HCT116 (cell line): Measurements from ENCODE around the gene RNF13. TPM values are rescaled to one million over a fixed set of nuclear protein-coding genes. Genes with fewer than 3 reads are reported as not detected.

Experiments used
- ATAC-seq: fragments of 200-7000 bp; cut with Tn5 transposase; 2 replicates; pipeline ENCODE4 v1.9.1; 2020; ENCODE audit warnings: mild to moderate bottlenecking, moderate library complexity
- BruUV-seq: library from RNA; stranded (reverse); fragments of 400-500 nt; replicated peaks from 2 replicates; lab custom pipeline; 2021; lab: Mats Ljungman, UMichigan
- CTCF ChIA-PET: fragments of 300-600 bp; sonication (Branson Sonifier 250); formaldehyde crosslinking; loops from one replicate; lab custom pipeline; 2021; ENCODE audit warnings: antibody characterized with exemption; lab: Charles Lee
- POLR2A ChIA-PET: fragments of 300-600, 350-600 bp; sonication (Branson Sonifier 250); formaldehyde crosslinking; loops from one replicate; lab custom pipeline; 2021; ENCODE audit warnings: antibody characterized with exemption; lab: Charles Lee
- RAD21 ChIA-PET, 2 experiments: fragments of 300-600 bp; sonication (Branson Sonifier 250); formaldehyde crosslinking; loops; one replicate each; lab custom pipeline; 2023; ENCODE audit warnings: low total read pairs in 2 of 2; ENCODE audit not compliant: uncharacterized antibody in 2 of 2, unreplicated experiment in 2 of 2, low non-redundant PET in 1 of 2; lab: Charles Lee
- DNase-seq: peaks from one replicate; pipeline ENCODE4 v3.0.0-alpha.2; 2010; ENCODE audit warnings: low read depth, low spot score
- H2AFZ ChIP-seq: fragments of 200-600 bp; shearing (Covaris generic), sonication (generic); 2 replicates; pipeline ENCODE4 v1.6.1; 2017; ENCODE audit warnings: low read depth, mixed run types, mixed read lengths, antibody characterized with exemption, low read length; ENCODE audit not compliant: poor library complexity, severe bottlenecking
- H3K27ac ChIP-seq: 2 replicates; pipeline ENCODE4 v1.5.1; 2012; ENCODE audit warnings: low read depth, low read length
- H3K27me3 ChIP-seq: fragments of 200-600 bp; sonication (generic); 2 replicates; pipeline ENCODE4 v1.6.1; 2016; ENCODE audit warnings: mixed run types, low read length, mixed read lengths; ENCODE audit not compliant: insufficient read depth
- H3K36me3 ChIP-seq, 2 experiments: fragments of 200-500 bp in 1 of 2; fragments of 200-600 bp in 1 of 2; sonication (Bioruptor generic) in 1 of 2; sonication (generic) in 1 of 2; 2 replicates each; pipeline versions ENCODE4 v1.5.1 to v1.6.1; 2014 to 2016; ENCODE audit warnings: low read length in 2 of 2, inconsistent platforms in 1 of 2, mixed read lengths in 1 of 2, mixed run types in 1 of 2; ENCODE audit not compliant: insufficient read depth in 2 of 2, control insufficient read depth in 1 of 2
- H3K4me1 ChIP-seq, 2 experiments: fragments of 200-600 bp in 1 of 2; sonication (generic) in 1 of 2; 2 replicates each; pipeline versions ENCODE4 v1.5.1 to v1.6.1; 2012 to 2017; ENCODE audit warnings: low read length in 2 of 2, inconsistent platforms in 1 of 2, mild to moderate bottlenecking in 1 of 2, mixed read lengths in 1 of 2, mixed run types in 1 of 2, moderate library complexity in 1 of 2; ENCODE audit not compliant: insufficient read depth in 2 of 2, control insufficient read depth in 1 of 2
- H3K4me2 ChIP-seq: fragments of 200-600 bp; sonication (generic); 2 replicates; pipeline ENCODE4 v1.6.1; 2017; ENCODE audit warnings: mixed run types, low read length, mixed read lengths
- H3K4me3 ChIP-seq, 2 experiments: fragments of 200-600 bp in 1 of 2; sonication (generic) in 1 of 2; replicated peaks in 1 of 2; 2 replicates each; pipeline ENCODE4 v1.5.1; 2011 to 2016; ENCODE audit warnings: low read length in 2 of 2, control low read depth in 1 of 2, low read depth in 1 of 2, mild to moderate bottlenecking in 1 of 2, mixed read lengths in 1 of 2, mixed run types in 1 of 2
- H3K79me2 ChIP-seq: fragments of 200-600 bp; sonication (generic); 2 replicates; pipeline ENCODE4 v1.6.1; 2017; ENCODE audit warnings: mild to moderate bottlenecking, mixed run types, low read length, moderate library complexity, mixed read lengths; ENCODE audit not compliant: insufficient read depth
- H3K9ac ChIP-seq: fragments of 200-600 bp; sonication (generic); 2 replicates; pipeline ENCODE4 v1.6.1; 2016; ENCODE audit warnings: low read length, mixed read lengths
- H3K9me2 ChIP-seq: fragments of 200-600 bp; sonication (generic), shearing (Covaris generic); 2 replicates; pipeline ENCODE4 v1.6.1; 2017; ENCODE audit warnings: mixed run types, mild to moderate bottlenecking, moderate library complexity; ENCODE audit not compliant: insufficient read depth
- H3K9me3 ChIP-seq, 2 experiments: fragments of 200-500 bp in 1 of 2; fragments of 200-600 bp in 1 of 2; sonication (Bioruptor generic) in 1 of 2; sonication (generic) in 1 of 2; 2 replicates each; pipeline ENCODE4 v1.6.1; 2014 to 2017; ENCODE audit warnings: low read length in 2 of 2, mixed read lengths in 2 of 2, inconsistent platforms in 1 of 2, low read depth in 1 of 2, mild to moderate bottlenecking in 1 of 2, mixed run types in 1 of 2, moderate library complexity in 1 of 2; ENCODE audit not compliant: control insufficient read depth in 1 of 2, insufficient read depth in 1 of 2
- H4K20me1 ChIP-seq: fragments of 200-600 bp; sonication (generic), shearing (Covaris generic); 2 replicates; pipeline ENCODE4 v1.6.1; 2017; ENCODE audit warnings: mixed run types, mild to moderate bottlenecking, moderate library complexity; ENCODE audit not compliant: insufficient read depth
- EZH2 ChIP-seq: fragments of 200-600 bp; sonication (generic); IDR thresholded peaks from 2 replicates; pipeline ENCODE4 v1.6.1; 2017; ENCODE audit warnings: antibody characterized with exemption, mixed run types
- JUND ChIP-seq: IDR thresholded peaks from 2 replicates; pipeline ENCODE4 v1.6.1; 2012
- SIN3A ChIP-seq: IDR thresholded peaks from 2 replicates; pipeline ENCODE4 v1.6.1; 2012; ENCODE audit warnings: low read depth
- SRF ChIP-seq: IDR thresholded peaks from 2 replicates; pipeline ENCODE4 v1.6.1; 2012; ENCODE audit warnings: low read depth
- TCF7L2 ChIP-seq: IDR thresholded peaks from 2 replicates; pipeline ENCODE4 v1.7.0; 2011; ENCODE audit warnings: borderline replicate concordance, inconsistent platforms; ENCODE audit not compliant: insufficient read depth, insufficient read length; ENCODE audit errors: extremely low read depth
- ZFX ChIP-seq: fragments of 450-650 bp; IDR thresholded peaks from 2 replicates; pipeline ENCODE4 v1.6.1; 2017
- ZNF274 ChIP-seq: fragments of 200-500 bp; sonication (Bioruptor generic); IDR thresholded peaks from 2 replicates; pipeline ENCODE4 v1.6.1; 2014; ENCODE audit warnings: mild to moderate bottlenecking, low read depth, low read length, inconsistent platforms
- intact Hi-C: fragments of 100-400 bp; cut with micrococcal nuclease; formaldehyde crosslinking; loops from 2 replicates; pipeline ENCODE4 v1.10.0; 2022
- total RNA-seq: library from RNA; stranded (reverse); gene quantifications from one replicate; pipeline ENCODE4 v1.2.1, GENCODE V29; 2021; ENCODE audit not compliant: unreplicated experiment
- TF ChIP-seq, protein P1 (sequence below), 3 experiments: fragments of 200-600 bp in 1 of 3; sonication (generic) in 1 of 3; IDR thresholded peaks in 2 of 3; conservative IDR thresholded peaks in 1 of 3; 2 replicates each; pipeline ENCODE4 v1.5.1; 2012 to 2017; ENCODE audit warnings: low read depth in 2 of 3, low read length in 2 of 3, antibody characterized with exemption in 1 of 3, borderline replicate concordance in 1 of 3, control low read depth in 1 of 3, mild to moderate bottlenecking in 1 of 3, mixed read lengths in 1 of 3, mixed run types in 1 of 3, moderate library complexity in 1 of 3; ENCODE audit not compliant: insufficient read depth in 1 of 3
- TF ChIP-seq, protein P2 (sequence below): IDR thresholded peaks from 2 replicates; pipeline ENCODE4 v1.6.1; 2012

RNF13 gene
- total RNA-seq, 1 experiment from 2014 or later, result 39.9 TPM

DNA sequence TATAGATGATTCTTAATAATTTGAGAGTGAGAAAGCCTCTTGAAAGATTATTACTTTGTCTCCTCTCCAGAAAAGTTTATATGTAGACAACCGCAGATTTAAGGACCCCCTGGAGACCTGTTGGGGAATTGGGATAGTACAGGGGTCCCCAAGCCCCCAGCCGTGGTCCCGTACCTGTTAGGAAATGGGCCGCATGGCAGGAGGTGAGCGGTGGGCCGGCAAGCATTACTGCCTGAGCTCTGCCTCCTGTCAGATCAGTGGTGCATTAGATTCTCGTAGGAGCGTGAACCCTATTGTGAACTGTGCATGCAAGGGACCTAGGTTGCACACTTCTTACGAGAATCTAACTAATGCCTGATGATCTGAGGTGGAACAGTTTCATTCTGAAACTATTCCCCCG lies 79.4 kb downstream of the RNF13 start:
- BruUV-seq, result no TSS peak
- POLR2A ChIA-PET, result no interaction called here

DNA sequence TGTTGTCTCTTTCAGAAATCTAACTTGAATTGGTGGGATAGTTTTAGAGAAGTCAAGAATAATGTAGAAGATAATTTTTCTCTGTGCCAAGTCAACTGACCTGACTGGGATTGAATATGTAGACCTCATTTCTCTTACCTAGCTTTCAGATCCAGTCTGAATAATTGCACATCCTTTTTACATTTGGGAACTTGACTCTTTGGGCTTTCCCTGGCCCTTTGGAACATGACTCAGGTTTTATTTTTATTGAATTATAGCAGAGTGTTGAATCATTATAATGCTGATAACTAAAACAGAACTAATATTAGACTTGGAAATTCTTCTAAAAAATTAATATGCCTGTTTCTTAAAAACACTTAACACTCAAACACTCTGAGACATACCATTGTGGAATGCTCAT lies 81.2 kb downstream of the RNF13 start:
- peaks cover 4% of the 10 kb centered on the region; the same call in 1 of the 2 replicates for H3K79me2 ChIP-seq
- no peak overlapping the region for H3K9ac ChIP-seq
- H3K4me3 ChIP-seq, result no peak overlapping the region
- H3K4me2 ChIP-seq, result no peak overlapping the region
- no peaks in the 10 kb centered on the region for H3K9me3 ChIP-seq
- DNase-seq, result no peak
- H3K27ac ChIP-seq, result no peak overlapping the region
- peaks cover 3 to 16% of the 10 kb centered on the region in 2 experiments; a peak in 2 of 4 replicates for H3K4me1 ChIP-seq
- TF ChIP-seq TCF7L2, result no peak
- TF ChIP-seq ZFX, result no peak
- TF ChIP-seq SIN3A, result no peak
- no peak for TF ChIP-seq ZNF274
- TF ChIP-seq EZH2, result no peak
- no peak for TF ChIP-seq JUND
- no peak for TF ChIP-seq SRF
- H3K27me3 ChIP-seq, result no peaks in the 10 kb centered on the region
- no peak for ATAC-seq
- H2AFZ ChIP-seq, result no peak overlapping the region
- no TSS peak for BruUV-seq
- no peaks in the 10 kb centered on the region for H3K9me2 ChIP-seq
- POLR2A ChIA-PET, result no interaction called here
- no peaks in the 10 kb centered on the region for H3K36me3 ChIP-seq
- H4K20me1 ChIP-seq, result 0 out of 2 replicates have a peak, but pooled peaks cover 5% of the 10 kb centered on the region
- intact Hi-C loops, result no loop called here
- RAD21 ChIA-PET, result no interaction called here
- CTCF ChIA-PET, result interaction anchor here (1.8 kb wide), 1 partner anchor 14 kb away, joined by 7 read pairs; no protein-coding TSS in a partner anchor

More for the DNA sequence above, 79.4 kb downstream of the RNF13 start:
- TF ChIP-seq SIN3A (no peak), EZH2 (no peak), JUND (no peak)
- TF ChIP-seq, protein P1, sequence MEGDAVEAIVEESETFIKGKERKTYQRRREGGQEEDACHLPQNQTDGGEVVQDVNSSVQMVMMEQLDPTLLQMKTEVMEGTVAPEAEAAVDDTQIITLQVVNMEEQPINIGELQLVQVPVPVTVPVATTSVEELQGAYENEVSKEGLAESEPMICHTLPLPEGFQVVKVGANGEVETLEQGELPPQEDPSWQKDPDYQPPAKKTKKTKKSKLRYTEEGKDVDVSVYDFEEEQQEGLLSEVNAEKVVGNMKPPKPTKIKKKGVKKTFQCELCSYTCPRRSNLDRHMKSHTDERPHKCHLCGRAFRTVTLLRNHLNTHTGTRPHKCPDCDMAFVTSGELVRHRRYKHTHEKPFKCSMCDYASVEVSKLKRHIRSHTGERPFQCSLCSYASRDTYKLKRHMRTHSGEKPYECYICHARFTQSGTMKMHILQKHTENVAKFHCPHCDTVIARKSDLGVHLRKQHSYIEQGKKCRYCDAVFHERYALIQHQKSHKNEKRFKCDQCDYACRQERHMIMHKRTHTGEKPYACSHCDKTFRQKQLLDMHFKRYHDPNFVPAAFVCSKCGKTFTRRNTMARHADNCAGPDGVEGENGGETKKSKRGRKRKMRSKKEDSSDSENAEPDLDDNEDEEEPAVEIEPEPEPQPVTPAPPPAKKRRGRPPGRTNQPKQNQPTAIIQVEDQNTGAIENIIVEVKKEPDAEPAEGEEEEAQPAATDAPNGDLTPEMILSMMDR (IDR thresholded peaks at IDR 0.05 in 2 of 3, conservative IDR thresholded peaks at IDR 0.05 in 1 of 3; ENCODE audit: borderline replicate concordance in 1 of 3, insufficient read depth in 1 of 3, low read depth in 2 of 3, low read length in 2 of 3), result no peak
- TF ChIP-seq, protein P2, sequence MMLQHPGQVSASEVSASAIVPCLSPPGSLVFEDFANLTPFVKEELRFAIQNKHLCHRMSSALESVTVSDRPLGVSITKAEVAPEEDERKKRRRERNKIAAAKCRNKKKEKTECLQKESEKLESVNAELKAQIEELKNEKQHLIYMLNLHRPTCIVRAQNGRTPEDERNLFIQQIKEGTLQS, result no peak
- Histone ChIP-seq H3K4me2 (no peak overlapping the region), H3K9me3 (no peaks in the 10 kb centered on the region), H3K27ac (no peak overlapping the region), H3K36me3 (no peaks in the 10 kb centered on the region), H3K9ac (no peak overlapping the region), H3K79me2 (peaks cover 4% of the 10 kb centered on the region; the same call in 1 of the 2 replicates), H3K4me3 (no peak overlapping the region), H3K27me3 (no peaks in the 10 kb centered on the region), H3K9me2 (no peaks in the 10 kb centered on the region), H4K20me1 (0 out of 2 replicates have a peak, but pooled peaks cover 5% of the 10 kb centered on the region), H2AFZ (no peak overlapping the region), H3K4me1 (no peaks in the 10 kb centered on the region)
- ChIA-PET CTCF (interaction anchor here (1.8 kb wide), 1 partner anchor 12 kb away, joined by 7 read pairs; no protein-coding TSS in a partner anchor), RAD21 (no interaction called here)
- ATAC-seq (no peak), DNase-seq (no peak)
- intact Hi-C loops, result no loop called here
